SU-DHL-6 (cell line): ENCODE measurements around the gene SAMD14.

Experiments used
- CTCF ChIP-seq: fragments of 200-600 bp; sonication (generic); IDR thresholded peaks from one replicate; pipeline ENCODE4 v1.5.1; 2017; ENCODE audit warnings: antibody characterized with exemption, mild to moderate bottlenecking, low read length, moderate library complexity; ENCODE audit not compliant: insufficient read depth, poor library complexity, severe bottlenecking
- EZH2phosphoT487 ChIP-seq: fragments of 200-600 bp; sonication (generic), shearing (Covaris generic); conservative IDR thresholded peaks from 2 replicates; pipeline ENCODE4 v1.6.1; 2018; ENCODE audit warnings: mild to moderate bottlenecking, antibody characterized with exemption, low read length, moderate library complexity, mixed read lengths

- TF ChIP-seq CTCF, result no peak
- no peak for TF ChIP-seq EZH2phosphoT487
Observed at GRCh38 chr17:50101346-50102163, 28.4 kb downstream of the SAMD14 start.
